Activated effector memory CD4-positive, alpha-beta T cell treated with Interleukin-2 at 50 U/mL for 16 hours (primary cell): Measurements from ENCODE around the gene CAMTA1.
"Not testable (repeated sequence)": the region's sequence is repeated elsewhere in the genome, so short reads cannot be mapped to it uniquely, and the experiment has no call there.

Experiments used
- DNase-seq: peaks from one replicate; pipeline ENCODE4 v3.0.0-alpha.2; 2020

Gene CAMTA1

DNA sequence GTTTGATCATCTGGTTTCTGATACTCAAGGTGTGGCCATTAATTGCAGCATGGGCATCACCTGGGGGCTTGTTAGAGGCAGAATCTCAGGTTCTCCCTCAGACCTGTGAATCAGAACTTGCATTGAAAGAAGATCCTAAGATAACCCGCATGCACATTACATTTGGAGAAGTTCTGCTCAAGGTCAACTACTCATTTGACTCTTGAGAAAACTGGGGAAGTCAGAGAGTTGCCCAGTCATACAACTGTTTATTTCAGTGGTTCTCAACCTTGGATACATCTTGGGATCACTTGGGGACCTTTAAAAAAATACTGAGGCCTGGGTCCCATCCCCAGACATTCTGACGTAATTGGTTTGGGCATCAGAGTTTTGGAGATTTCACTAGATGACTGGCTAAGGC is 30.5 kb downstream of the CAMTA1 start:
- no peak for DNase-seq

DNA sequence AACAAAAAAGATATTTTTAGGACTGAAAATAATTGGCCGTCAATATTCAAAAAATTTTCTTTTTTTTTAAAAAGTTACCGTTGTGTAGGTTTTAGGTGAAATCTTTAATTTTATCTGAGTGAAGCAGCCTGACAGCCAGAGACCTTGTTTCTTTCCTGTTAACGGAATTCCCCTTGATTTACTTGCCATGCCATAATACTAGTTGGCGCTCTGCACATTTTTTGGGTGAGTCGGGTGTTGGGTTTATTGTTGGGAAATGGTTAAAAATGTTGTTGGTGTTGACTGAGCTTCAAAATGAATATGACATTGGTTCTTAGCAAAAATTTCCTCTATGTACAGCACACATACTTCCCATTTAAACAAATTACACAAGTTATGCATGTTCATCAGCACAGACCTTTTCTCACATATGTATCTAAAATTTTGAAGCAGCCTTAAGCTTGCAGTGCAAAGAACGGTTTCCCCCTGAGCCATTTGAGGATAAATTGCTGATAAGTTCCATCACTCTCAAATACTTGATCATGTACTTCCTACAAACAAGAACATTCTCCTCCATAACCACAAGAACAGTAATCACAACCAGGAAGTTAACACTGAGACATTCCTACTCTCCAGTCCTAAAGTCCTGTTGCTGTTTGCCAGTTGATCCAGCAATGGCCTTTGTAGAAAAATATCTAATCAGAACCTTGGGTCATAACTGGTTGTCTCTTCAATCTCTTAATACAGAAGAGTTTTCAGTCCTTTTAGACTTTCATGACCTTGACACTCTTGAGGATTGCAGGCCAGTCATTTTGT is 34.2 kb downstream of the CAMTA1 start:
- DNase-seq: no peak

DNA sequence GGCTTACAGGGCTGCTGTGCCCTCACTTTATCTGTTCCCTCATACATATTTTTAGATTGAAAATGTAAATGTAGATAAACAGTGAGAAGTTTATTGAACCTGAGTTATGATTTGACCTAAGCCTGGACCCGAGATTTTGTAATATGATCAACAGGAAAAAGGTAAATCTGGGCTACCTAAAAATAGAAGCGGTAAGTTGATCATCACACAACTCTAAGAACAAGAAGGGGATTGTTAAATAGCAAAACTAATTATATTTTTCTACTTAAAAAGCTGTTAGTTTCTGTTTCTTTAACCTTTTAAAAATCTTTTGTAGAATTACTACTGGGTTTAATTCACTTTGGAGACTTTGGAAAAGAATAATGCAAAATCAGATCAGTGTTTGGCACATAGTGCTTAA is 35.6 kb downstream of the CAMTA1 start:
- DNase-seq: no peak

DNA sequence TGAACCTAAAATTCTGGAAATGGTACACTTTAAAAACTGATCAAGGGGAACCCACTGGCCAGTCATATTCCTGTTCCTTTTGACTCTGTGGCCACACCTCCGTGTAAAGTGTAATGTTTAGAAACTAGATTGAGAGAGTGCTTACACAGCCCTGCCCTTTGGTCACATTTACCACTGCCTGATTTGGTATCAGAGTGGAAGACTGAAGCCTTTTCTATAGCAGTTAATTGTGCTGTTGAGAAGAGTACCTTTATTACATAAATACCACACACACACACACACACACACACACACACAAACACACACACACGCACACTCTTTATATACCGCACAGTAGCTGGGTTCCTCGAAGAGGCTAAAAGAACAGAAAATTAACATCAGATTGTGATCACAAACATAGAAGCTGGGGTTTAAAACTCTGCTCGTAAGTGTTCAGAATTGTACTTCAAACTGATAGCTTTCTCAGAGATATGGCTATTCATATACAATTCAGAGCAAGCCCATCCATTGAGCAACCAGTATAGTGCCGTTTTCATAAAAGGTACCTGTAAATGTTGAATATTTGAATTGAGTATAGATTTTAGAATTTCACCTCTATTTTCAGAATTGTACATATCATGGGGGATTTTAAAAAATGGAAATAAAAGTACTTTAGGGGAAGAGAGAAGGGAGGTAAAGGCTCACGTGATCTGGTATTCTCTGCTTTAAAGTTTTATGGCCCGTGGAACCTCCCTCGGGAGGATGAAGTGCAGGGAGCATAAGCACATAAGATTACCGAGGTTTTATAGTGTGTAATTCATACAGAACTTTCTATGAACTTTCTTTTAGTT is 37.5 kb downstream of the CAMTA1 start:
- no peak for DNase-seq

DNA sequence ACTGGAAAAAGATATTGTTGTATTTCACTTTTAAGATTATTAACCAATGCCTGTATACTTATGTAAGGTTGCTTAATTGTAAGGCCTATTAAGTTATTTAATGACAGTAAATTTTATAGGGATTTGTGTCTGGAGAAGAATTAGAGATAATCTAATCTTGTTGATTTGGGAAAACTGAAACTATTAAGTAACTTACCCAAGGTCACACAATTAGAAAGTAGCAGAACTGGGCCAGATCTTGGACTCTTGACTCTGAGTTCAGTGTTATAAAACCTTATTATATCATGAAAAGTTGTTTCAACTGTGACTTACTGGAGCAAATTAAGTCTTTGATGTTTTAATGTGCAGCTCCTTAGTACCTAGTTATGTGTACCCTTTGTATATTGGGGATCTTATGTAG is 38.5 kb downstream of the CAMTA1 start:
- DNase-seq: no peak

DNA sequence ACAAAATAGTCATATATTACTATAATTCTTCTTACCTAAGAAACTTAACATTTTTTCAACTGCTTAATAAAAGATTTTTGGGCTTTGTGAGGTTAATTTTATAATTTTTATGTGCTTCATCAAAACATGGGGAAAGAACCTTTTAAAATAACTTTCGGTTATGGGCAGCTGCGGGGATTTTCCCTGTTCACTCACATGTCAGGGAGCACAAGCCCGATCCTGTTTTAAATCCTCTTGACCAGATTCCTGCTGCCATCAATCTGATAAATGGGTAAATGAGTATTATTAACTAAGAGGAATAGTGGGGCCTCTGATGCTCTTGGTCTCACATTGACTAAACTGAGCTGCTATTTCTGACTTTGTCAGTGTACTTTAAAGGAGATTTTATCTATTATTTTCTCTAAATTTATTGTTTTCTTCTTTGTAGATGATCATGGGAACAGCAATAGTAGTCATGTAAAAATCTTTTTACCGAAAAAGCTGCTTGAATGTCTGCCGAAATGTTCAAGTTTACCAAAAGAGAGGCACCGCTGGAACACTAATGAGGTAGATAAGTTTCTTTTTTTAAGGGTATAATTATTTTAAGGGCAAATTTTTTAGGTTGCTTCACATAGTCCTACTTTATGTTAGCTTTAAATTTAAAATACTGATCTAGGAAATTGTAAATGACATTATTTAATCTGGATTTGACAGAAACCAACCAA is 39.6 kb downstream of the CAMTA1 start:
- no peak for DNase-seq

DNA sequence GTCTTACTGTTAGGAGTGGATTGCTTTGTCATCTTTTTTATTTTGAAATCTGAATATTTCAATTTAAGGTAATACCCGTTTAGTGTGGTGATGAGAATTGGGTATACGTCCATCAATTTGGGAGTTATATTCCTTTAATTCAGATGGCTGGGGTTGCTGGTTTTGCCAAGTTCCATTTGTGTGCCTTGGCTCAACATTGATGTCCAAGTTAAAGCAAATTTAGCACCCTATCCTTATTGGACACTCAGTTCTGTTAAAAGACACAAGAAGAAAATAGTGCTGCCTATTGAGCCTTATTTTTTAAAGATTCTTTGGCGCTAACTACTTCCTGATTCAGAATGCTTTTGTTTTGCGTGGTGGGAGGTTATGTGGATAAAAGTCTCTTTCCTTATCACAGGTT is 40.6 kb downstream of the CAMTA1 start:
- no peak for DNase-seq

DNA sequence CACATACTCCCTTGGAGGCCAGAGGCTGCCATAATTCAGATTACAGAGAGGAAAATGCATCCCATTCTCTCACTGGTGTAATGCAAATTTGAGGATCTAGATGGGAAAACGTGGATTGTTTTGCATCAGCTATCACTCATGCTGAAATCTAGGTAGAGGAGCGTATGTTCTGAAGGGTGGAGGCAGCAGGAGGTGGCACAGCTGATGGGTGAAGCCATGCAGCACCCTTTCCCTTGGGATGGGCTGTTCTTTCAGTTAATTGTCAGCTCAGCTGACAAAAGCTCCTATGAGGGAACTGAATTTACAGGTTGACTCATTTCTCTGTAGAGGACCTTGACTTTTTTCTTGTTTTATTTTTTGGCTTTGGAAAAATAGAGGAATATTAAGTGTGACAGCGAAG is 41.8 kb downstream of the CAMTA1 start:
- no peak for DNase-seq

DNA sequence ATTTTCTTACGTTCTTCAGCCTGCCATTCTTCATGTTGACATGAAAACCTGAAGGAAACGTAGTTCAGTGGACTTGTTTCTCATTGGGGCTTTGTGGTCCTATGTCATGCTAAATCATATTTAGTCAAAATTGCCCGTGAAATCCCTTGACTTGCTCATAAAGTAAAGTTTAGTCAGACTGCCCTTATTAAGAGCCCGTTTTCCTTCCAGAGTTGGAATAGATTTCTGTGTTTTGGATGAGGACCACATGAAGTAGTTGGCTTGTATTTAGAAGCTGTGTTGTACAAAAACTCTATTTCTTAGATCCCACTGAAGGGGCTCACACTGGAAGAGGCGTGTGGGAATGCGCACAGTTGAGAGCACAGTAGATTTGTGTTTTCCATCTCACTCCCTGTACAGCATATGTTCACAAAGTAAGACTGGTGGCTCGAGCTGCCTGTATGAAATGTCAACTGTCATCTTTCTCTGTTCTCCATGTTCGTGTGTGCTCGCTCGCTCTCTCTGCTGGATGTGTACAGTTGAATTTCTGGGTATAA is 42.4 kb downstream of the CAMTA1 start:
- no peak for DNase-seq

DNA sequence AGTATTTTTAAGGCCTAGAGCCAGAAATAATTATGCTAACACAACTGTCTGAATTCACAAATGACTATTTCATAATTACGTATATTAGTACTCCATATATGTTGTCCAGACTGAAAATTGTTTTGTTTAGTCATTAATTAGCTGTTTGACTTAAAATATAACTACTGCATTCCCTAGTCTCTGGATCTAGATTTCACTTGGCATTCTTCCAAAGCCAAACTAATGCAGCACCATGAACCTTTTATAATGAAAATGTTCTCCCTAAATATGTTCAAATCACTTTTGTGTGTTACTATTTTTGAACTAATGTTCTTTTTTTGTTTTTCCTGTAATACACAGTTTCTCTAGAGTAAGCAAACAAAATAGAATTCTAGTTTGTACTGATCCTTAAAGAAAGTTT is 46.1 kb downstream of the CAMTA1 start:
- DNase-seq: no peak

DNA sequence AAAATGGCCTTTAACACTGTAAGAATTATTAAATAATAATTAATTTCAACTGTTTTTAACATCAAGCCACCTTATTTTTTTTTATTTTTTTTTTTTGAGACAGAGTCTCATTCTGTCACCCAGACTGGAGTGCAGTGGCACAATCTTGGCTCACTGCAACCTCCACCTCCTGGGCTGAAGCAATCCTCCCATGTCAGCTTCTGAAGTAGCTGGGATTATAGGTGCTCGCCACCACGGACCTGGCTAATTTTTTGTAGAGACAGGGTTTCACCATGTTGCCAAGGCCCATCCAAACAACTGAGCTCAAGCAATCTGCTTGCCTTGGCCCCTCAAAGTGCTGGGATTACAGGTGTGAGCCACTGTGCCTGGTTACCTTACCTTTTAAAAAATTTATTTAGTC is 46.8 kb downstream of the CAMTA1 start:
- DNase-seq: not testable (repeated sequence)

DNA sequence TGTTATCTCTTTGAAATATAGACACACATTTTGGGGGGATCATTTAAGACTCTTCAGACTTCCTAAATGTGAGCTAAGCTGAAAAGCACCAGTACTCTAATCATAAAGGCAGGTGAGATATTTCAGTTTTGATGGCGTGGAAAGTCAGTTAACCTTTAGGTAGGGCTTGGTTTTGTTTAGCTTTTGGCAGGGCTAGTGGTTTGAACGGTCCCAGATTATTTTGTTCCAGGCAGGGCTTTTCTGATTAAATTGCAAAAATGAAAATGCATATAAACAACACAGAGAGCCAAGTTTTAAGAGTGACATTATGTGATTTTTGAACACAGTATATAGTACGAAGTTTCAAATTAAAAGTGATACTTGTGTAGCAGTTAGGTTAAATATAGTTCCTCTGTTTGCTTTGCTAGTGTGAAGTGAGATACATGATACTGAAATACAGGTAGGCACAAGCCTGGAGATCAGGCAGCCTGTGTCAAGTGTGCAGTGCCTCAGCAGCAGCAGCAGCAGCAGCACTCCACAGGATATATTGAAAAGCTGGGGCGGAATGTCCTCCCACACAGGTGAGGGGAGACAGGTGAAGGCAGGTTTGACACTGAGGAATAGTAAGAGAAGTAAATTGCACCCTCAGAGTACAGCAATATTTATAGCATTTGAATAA is 47.4 kb downstream of the CAMTA1 start:
- no peak for DNase-seq

DNA sequence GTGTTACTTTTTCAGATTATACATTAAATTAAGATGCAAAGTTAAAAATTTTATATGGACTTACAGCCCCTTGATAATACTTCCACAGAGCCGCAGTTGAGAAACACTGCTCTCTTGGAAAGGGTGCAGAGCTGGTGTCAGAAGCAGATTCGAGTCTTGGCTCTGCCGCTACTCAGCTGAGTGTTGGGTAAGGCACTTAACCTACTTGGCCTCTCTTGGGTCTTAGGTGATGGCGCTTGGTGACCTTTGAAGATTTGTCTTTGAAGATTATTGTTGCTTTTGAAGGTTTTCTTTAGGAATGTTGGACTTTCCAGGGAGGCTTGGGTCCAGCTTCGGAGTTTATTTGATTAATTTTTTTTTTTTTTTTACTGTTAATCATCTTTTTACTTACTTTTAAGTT is 48.5 kb downstream of the CAMTA1 start:
- DNase-seq: no peak

DNA sequence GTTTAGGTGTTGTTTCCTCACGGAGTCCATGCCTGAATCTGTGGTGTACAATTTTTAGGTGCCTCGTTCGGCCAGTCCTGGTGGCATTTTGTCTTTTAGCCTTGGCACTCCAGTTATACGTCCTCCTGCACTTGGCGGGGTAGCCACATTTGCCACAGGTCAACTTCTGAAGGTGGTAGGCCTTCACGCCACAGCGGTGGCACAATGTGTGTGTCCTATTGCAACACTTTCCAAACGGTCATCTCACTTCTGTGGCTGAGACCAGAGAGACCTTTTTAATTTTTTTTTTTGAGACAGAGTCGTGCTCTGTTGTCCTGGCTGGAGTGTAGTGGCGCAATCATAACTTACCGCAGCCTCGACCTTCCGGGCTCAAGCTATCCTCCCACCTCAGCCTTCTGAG is 49.1 kb downstream of the CAMTA1 start:
- no peak for DNase-seq

DNA sequence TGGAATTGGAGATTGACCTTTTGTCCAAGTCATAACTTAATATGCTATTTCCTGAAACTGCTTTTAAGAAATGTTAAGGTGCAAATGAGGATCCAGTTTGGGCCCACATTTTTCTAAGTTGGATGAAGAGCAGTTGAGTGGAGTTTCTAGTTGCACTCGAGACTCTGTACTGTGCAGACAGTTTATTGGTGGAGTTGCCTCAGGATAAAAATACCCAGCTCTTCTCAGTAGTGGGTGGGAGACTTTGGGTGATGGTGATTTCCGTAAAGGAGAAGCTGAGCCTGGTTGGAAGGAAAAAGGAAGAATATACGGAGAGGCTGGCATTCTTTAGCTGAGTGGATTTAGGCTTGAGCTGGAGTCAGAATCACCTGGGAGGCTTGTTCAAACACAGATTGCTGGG is 49.9 kb downstream of the CAMTA1 start:
- no peak for DNase-seq

DNA sequence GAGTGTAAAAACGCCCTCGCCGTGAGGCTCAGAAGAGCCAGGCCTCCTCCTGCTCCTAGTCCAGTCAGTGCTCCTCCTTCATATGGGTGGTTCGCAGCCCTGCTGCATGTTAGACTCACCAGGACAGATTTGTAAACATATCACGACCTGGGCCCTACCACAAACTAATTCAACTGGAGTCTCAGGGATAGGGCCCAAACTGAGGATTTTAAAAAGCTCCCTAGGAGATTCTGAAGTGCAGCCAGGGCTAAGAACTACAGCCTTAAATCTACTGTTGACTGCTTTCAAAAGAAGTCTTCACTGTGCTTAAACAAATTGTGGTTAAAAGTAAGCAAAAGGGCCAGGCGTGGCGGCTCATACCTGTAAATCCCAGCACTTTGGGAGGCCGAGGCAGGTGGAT is 57.0 kb downstream of the CAMTA1 start:
- no peak for DNase-seq

DNA sequence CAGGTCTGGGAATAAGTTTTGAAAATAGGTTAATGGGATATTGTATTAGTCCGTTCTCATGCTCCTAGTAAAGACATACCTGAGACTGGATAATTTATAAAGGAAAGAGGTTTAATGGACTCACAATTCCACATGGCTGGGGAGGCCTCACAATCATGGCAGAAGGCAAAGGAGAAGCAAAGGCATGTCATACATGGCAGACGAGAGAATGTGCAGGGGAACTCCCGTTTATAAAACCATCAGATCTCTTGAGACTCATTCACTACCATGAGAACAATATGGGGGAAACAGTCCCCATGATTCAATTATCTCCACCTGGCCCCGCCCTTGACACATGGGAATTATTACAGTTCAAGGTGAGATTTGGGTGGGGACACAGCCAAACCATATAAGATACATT is 60.5 kb downstream of the CAMTA1 start:
- DNase-seq: not testable (repeated sequence)

DNA sequence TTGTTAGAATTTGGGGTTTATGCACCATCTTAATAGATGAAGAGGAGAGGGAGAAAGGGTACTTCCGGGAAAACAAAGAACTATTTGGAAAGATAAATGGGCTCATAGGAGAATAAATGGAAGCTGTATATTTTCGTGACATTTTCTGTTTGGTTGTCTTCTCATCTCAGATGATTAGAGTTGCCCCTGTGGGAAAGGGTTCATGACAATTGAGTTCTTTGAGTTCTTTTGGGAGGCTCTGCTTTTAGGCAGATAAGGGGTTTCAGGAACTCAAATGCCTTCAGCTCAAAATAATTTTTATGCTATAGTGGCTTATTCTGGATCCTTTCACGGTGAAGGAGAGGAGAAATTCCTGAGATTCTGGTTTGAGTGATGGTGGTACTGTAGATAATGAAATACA is 63.6 kb downstream of the CAMTA1 start:
- no peak for DNase-seq

DNA sequence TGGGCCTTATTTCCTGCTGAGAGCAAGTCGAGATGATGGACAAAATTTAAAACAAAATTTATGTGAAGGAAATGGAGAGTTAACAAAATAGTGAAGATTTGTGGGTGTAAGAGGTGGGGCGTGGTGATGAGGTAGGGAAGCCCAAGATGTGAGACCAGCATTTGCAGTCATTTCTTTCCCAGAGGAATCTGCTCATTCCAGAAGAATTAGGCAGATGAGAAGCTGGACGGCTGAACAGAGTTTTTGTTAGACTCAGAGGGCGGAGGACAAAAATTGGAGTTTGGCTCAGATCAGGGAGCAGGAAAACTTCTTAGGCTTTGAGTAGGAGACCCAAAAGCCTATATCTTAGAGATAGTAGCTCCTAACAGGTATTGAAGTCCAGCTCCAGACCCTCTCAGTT is 65.3 kb downstream of the CAMTA1 start:
- DNase-seq: no peak

DNA sequence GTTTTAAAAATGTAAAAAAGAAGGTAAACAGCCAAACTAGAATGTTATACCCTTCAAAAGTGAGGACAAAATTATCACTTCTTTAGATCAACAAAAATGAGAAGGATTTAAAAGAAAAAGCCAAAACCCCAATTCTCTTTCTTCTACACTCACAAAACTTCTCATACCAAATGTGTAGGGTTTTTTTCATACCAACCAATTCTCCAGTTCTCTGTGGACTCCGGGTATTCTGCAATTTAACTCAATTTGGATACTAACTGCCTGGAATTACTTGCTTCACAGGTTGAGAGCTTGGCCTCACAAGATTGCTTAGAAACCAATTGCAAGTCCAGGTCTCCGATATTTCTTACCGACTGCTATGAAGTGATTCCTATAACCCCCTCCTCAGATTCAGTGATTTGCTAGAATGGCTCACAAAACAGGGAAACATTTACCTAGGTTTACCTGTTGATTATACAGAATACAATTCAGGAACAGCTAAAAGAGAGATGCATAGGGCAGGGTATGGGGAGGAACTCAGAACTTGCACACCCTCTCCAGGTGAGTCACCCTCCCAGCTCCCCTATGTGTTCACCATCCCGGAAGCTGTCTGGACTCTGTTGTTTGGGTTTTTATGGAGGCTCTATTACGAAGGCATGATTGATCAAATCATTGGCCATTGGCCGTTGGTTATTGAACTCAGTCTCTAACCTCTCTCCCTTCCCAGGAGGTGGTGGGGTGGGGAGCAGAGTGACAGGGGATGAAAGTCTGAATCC is 67.1 kb downstream of the CAMTA1 start:
- no peak for DNase-seq

DNA sequence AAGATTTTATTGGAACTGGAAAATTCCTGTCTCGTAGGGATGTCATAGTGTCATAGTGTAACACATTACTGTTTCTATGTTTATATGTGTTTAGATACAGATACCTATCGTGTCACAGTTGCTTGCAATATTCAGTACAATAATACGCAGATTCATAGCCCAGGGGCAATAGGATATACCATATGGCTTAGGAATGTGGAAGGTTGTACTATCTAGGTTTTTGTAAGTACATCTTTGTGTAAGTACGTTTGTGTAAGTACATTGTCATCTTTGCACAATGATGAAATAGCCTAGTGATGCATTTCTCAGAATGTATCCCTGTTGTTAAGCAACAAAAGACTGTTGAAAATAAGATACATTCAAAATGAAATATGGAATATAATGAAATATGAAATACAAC is 68.9 kb downstream of the CAMTA1 start:
- no peak for DNase-seq

DNA sequence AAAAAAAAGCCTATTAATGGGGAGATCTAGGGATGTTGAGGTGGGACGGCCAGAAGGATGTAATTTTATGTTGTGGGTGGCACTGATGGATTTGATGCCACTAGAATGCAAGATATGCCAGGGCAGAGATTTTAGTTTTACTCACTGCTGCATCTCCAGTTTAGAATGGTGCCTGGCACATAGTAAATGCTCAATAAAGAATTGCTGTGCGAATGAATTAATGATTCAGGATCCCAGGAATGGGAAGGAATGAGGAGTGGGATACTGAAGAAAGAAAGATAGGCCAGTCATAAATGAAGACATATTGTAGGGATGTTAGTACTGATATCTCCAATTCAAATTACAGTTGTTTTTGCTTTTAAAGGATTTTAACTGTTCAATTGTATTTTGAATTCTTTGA is 72.6 kb downstream of the CAMTA1 start:
- no peak for DNase-seq
